Right cardiac atrium (tissue), 5 donors: ENCODE results near the gene RPA3. TPM values are rescaled to one million over a fixed set of nuclear protein-coding genes. Genes with fewer than 3 reads are reported as not detected.
A peak's percentile ranks its signal among the peaks of the same experiment; 100 is the strongest.

Source experiments
- ATAC-seq, 2 donors: fragments of 200-7000 bp; cut with Tn5 transposase; one replicate each; pipeline versions ENCODE4 v1.8.0 to v1.9.1; 2020; ENCODE audit warnings: moderate library complexity in 2 of 2, mild to moderate bottlenecking in 1 of 2
- DNase-seq, 3 donors: peaks; one replicate each; pipeline ENCODE4 v3.0.0-alpha.2; 2020
- H3K27ac ChIP-seq: one replicate; pipeline ENCODE4 v1.5.1; 2013; ENCODE audit warnings: mild to moderate bottlenecking, low read length, control low read depth, moderate library complexity
- H3K27me3 ChIP-seq: one replicate; pipeline ENCODE4 v1.6.1; 2013; ENCODE audit not compliant: control insufficient read depth, insufficient read depth
- H3K4me1 ChIP-seq: one replicate; pipeline ENCODE4 v1.6.1; 2013; ENCODE audit warnings: low read length; ENCODE audit not compliant: control insufficient read depth, insufficient read depth
- H3K4me3 ChIP-seq: one replicate; pipeline ENCODE4 v1.5.1; 2013; ENCODE audit warnings: low read length, control low read depth
- H3K9me3 ChIP-seq: one replicate; pipeline ENCODE4 v1.6.1; 2013; ENCODE audit warnings: low read length; ENCODE audit not compliant: control insufficient read depth
- WGBS: extraction: QIAGEN DNeasy Blood & Tissue Kit; methylation state at CpG from one replicate; pipeline ENCODE4 v1.1.7; 2013; 5-methylcytosine and 5-hydroxymethylcytosine counted together
- intact Hi-C, 4 donors: fragments of 100-400 bp; cut with DNase I; formaldehyde crosslinking; loops; one replicate each; pipeline versions ENCODE4 v1.11.0 to v1.14.0; 2022 to 2023
- polyA plus RNA-seq: library from polyadenylated mRNA; stranded (reverse); fragments of 200-250 nt; gene quantifications from one replicate; pipeline ENCODE4 v1.2.3, GENCODE V29; 2013
- total RNA-seq, 4 donors: library from RNA; stranded (reverse); fragmentation: NEBNext Ultra II Directional; extraction: Animal tissue kit (Norgen Biotek cat#: 25700); gene quantifications; one replicate each; pipeline ENCODE4 v1.2.1, GENCODE V29; 2021
- donor health status: healthy with polysubstance abuse.
- donor health status: DM: no; HTN: yes; CAD: no.
- donor health status: DM: no; HTN: no; CAD: no.
- donor health status: DM: no; HTN: yes; CAD: no; lungs with severe emphysema.
- donor health status: DM: yes; HTN: yes; CAD: no.

Gene RPA3
- total and polyA plus RNA-seq, 5 donors, result 17.6 to 27.4 (median 22.8) TPM

DNA sequence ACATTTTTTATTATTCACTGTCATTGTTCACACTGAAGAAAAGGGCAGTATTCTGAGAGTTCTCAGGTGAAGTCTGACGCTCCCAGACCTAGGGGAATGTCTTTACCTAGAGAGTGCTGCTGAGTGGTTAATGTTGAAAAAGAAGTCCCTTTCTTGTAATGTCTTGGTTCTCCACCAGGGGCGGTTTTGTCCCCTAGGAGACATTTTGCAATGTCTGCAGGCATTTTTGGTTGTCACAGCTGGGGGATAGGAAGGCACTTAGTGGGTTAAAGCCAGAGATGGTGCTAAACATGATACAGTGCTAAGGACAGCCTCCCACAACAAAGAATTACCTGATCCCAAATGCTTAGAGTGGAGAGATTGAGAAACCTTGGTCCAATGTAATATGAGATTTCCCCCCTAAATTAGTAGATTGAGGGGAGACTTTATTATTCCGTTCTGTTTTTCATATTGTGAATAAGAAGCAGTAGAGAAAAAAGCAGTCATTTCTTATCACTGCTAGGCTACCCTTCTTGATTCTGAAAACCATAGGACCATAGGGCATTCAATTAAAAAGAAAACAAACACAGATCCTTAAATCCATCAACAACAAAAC, 64.7 kb downstream of the RPA3 start:
- Histone ChIP-seq H3K9me3 (no peaks in the 10 kb centered on the region), H3K4me3 (no peak overlapping the region), H3K27ac (no peak overlapping the region), H3K4me1 (peaks cover 1% of the 10 kb centered on the region), H3K27me3 (no peaks in the 10 kb centered on the region)
- DNase-seq (no peak), ATAC-seq (no peak)
- 69% methylated on average over 3 of the region's 3 CpGs for WGBS
- intact Hi-C loops, result no loop called here

DNA sequence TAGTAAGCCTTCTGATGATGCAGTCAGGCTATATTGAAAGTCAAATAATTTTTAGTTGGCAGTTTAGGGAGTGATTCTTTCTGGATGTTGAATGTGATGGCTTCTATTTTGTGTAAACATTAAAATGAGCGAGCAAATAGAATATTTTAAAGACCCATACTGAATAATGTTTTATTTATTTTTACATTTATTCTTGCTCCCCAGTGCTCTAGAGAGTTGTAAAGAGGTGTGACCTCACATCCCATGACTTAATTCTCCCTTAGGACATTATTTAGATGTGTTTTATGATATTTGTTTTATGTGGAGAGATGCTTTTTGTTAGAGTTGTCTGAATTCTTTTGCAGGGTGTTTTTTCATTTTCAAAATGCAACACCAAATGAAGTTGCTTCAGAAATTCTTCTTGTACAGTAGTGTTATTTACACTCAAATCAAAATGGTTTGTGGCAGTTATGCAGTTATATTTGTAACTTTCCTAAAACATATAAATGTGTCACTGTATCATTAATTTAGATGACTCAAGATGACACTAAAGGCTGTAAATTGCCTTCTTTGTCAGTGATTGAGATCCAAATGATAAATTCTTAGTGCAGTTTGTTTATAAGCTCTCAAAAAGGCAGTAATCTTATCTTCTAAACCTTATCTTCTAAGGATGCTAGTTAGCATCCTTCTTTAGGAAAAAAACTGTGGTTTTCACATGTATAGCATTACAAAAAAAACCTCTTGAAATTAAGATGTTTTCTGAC, 65.4 kb downstream of the RPA3 start:
- no peaks in the 10 kb centered on the region for H3K9me3 ChIP-seq
- H3K4me1 ChIP-seq, result peaks cover 1% of the 10 kb centered on the region
- DNase-seq, result no peak
- intact Hi-C loops, result no loop called here
- no peak overlapping the region for H3K27ac ChIP-seq
- no peak overlapping the region for H3K4me3 ChIP-seq
- ATAC-seq, result no peak
- WGBS, result 91% methylated on average over 1 of the region's 1 CpG
- no peaks in the 10 kb centered on the region for H3K27me3 ChIP-seq

DNA sequence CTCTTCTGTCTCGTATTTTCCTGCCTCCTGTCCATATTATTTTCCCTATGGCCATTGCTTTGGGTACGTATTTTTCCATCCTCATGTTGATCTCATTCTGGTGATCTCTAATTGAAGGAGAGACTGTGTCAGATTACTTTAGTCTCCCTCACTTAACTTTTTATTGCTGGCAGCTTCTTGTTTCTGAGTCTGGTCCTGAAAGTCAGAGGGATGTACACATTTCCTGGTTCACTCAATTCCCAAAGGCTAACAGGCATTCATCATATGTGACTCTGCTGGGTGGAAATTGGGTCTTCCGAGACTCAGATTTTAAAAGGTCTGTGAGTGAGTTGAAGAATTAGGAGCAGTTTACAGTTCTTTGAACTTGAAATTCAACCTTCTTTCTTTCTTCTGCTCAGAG, 66.9 kb downstream of the RPA3 start:
- intact Hi-C loops, result no loop called here
- ATAC-seq (no peak), DNase-seq (no peak)
- Histone ChIP-seq H3K27ac (no peak overlapping the region), H3K4me3 (no peak overlapping the region), H3K4me1 (peaks cover 1% of the 10 kb centered on the region), H3K9me3 (no peaks in the 10 kb centered on the region), H3K27me3 (no peaks in the 10 kb centered on the region)
- WGBS, result 82% methylated on average over 3 of the region's 3 CpGs

DNA sequence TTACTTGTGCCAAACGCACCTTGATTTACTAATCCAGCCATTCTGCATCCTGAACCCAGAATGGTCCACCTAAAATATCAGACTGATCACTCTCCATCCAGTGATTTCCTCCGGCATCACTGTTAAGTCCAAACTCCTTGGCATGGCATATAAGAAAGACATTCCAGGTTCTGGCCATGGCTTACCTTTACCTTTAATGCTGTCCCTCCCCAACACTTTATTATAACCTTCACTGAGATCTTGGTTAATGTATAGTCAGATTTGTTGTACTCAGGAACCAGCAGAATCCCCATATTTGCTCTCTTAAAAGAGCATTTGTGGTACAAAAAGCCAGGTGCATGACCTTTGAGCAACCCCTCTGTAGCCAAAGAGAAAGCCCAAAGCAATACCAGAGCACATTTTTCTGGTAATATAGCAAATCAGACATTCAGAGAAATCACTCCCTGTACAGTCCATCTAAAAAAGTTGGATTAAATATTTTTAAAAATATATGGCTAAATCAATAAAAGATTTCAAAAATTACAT, 67.7 kb downstream of the RPA3 start:
- no peak for DNase-seq
- no peak overlapping the region for H3K27ac ChIP-seq
- H3K4me3 ChIP-seq, result no peak overlapping the region
- peaks cover 1% of the 10 kb centered on the region for H3K4me1 ChIP-seq
- intact Hi-C loops, result no loop called here
- H3K9me3 ChIP-seq, result no peaks in the 10 kb centered on the region
- no peaks in the 10 kb centered on the region for H3K27me3 ChIP-seq
- ATAC-seq, result no peak
- whole genome bisulfite sequencing, result 94% methylated on average over 2 of the region's 2 CpGs

DNA sequence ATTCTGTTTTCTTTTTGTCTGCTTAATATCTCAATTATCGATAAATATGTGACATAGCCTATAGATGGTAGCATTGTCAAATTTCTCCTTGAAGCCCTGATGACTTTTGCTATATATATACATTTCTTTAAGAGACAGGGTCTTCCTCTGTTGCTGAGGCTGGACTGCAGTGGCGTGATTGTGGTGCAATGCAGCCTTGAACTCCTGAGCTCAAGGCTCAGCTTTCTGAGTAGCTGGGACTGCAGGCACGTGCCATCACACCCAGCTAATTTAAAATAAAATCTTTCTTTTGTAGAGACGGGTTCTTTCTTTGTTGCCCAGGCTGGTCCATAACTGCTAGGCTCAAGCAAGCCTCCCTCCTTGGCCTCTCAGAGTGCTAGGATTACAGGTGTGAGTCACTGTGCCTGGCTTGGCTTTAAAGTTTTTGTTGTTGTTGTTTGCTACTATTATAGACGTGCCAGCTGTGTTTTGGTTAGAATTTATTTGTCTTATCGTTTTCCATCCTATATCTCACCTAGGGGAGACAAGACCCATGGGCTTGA, 70.8 kb downstream of the RPA3 start:
- H3K4me1 ChIP-seq, result peaks cover 1% of the 10 kb centered on the region
- intact Hi-C loops, result no loop called here
- no peak overlapping the region for H3K27ac ChIP-seq
- H3K9me3 ChIP-seq, result no peaks in the 10 kb centered on the region
- no peak for ATAC-seq
- H3K27me3 ChIP-seq, result no peaks in the 10 kb centered on the region
- 84% methylated on average over 6 of the region's 6 CpGs for WGBS
- no peak overlapping the region for H3K4me3 ChIP-seq
- DNase-seq, result no peak

DNA sequence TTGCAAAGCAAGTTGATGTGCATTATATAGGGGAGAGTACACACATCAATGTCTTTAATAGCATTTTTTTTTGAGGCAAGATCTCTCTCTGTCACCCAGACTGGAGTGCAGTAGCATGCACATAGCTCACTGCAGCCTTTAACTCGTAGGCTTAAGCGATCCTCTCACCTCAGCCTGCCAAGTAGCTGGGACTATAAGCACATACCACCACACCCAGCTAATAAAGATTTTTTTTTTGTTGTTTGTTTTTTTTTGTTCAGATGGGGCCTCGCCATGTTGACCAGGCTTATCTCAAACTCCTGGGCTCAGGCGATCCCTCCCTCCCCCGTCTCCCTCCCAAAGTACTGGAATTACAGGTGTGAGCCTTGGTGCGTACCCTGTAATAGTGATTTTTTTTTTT, 76.3 kb downstream of the RPA3 start:
- Histone ChIP-seq H3K27me3 (no peaks in the 10 kb centered on the region), H3K9me3 (no peaks in the 10 kb centered on the region), H3K27ac (no peak overlapping the region), H3K4me3 (no peak overlapping the region), H3K4me1 (no peaks in the 10 kb centered on the region)
- WGBS, result 86% methylated on average over 6 of the region's 6 CpGs
- no peak for DNase-seq
- no peak for ATAC-seq
- intact Hi-C loops, result no loop called here

DNA sequence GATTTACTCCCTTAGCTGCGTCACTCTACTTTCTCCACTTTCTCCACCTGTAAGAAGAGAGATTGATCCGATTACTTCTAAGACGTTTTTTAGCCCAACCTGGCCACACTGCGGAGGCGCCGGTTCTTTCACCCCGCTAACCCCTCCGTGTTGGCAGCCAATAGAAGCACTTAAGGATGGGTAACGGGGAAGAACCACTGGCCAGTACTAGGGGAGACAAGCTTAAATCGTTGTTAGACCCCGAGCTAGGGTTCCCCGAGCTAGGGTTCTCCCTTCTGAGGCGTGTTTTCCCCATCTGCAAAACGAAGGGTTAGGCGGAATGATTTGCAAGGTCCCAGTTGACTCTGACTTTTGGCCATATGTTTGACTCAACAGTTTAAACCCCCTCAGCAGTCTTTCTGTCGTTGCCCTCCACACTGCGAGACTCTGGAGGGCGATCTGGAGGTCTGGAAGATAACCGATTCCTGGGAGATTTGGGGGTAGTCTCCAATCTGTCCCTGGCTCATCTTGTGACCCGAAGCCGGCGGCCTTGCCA, 77.2 kb downstream of the RPA3 start:
- 5% methylated on average over 22 of the region's 22 CpGs for WGBS
- no peak for DNase-seq
- Histone ChIP-seq H3K4me3 (peak overlapping the region; percentile 60), H3K27ac (peak overlapping the region; percentile 62), H3K9me3 (no peaks in the 10 kb centered on the region), H3K27me3 (no peaks in the 10 kb centered on the region), H3K4me1 (no peaks in the 10 kb centered on the region)
- peak in 1 of 2 donors; percentile 15 for ATAC-seq
- intact Hi-C loops, result no loop called here

DNA sequence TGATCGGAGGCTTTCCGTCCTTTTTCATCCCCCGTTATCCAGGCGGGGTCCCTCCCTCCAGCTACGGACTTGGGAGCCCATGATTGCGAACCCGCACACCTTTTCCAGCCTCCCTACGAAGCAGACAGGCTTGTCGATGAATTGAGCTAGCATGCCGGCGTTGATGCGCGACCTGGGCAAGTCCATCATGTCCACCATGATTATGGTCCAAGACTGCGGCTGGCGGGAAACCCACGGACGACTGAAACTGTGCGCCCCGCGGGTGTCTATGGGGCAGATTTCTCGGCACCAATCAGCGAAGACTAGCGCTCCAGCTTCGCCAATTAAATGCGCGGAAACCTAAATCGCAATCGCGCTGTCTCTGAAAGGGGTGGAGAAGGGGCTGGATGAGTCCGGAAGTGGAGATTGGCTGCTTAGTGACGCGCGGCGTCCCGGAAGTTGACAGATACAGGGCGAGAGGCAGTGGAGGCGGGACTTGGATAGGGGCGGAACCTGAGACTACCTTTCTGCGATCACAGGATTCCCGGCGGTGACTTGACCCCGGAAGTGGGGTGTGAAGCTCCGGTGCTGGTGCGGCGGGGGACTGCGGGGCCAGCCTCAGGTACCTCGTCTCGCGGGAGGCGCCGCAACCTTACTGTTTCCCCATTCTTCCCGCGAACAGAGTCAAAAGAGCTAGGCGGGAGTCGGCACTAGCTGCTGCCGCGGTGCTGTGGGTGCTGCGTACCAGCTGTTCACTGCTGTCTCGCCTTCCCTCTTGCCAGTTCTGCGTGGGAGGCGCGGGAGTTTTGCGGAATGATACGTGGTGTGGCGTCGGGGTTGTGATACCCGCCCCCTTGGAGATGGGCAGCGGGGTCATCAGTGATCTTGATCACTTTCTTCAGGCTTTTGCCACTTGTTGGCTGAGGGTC, 77.9 kb downstream of the RPA3 start, which contains the start of gene UMAD1:
UMAD1 (plus strand) TSS at position 532 of the 908 bp plus-strand sequence. CDS start 32,620 bp downstream, outside the sequence.
- under 1% methylated on average over 68 of the region's 68 CpGs for WGBS
- intact Hi-C loops, result no loop called here

DNA sequence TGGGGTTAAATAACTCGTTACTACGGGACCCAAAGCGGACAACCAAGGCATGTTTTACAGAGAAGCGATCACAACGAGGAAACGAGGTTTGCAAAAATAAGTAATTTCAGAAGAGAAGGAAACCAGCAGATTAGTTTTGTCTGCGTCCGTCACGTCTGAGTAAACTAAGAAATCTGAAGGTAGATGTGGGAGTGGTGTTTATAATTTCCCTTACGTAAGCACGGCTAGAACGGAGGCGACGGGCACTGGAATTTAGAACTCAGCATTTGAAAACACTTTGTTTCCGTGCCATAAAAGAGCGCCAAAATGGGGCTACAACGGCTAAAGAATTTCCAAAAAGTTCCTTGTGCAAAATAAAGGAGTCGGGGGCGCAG, 78.6 kb downstream of the RPA3 start:
- H3K4me1 ChIP-seq, result no peaks in the 10 kb centered on the region
- DNase-seq, result no peak
- peak overlapping the region; percentile 83 for H3K4me3 ChIP-seq
- peak overlapping the region; percentile 49 for H3K27ac ChIP-seq
- no peaks in the 10 kb centered on the region for H3K9me3 ChIP-seq
- WGBS, result under 1% methylated on average over 19 of the region's 19 CpGs
- intact Hi-C loops, result no loop called here
- H3K27me3 ChIP-seq, result no peaks in the 10 kb centered on the region
- no peak for ATAC-seq

More for the DNA sequence above, 77.9 kb downstream of the RPA3 start, which contains the start of gene UMAD1:
- Histone ChIP-seq H3K27ac (peak within 1 kb of the TSS; percentile 62), H3K4me1 (no peaks in the 10 kb centered on the region), H3K27me3 (no peaks in the 10 kb centered on the region), H3K9me3 (no peaks in the 10 kb centered on the region), H3K4me3 (peak within 1 kb of the TSS; percentile 83)
- DNase-seq, result peak; percentile 98 to 99 (median 98)
- ATAC-seq, result peak; percentile 100

DNA sequence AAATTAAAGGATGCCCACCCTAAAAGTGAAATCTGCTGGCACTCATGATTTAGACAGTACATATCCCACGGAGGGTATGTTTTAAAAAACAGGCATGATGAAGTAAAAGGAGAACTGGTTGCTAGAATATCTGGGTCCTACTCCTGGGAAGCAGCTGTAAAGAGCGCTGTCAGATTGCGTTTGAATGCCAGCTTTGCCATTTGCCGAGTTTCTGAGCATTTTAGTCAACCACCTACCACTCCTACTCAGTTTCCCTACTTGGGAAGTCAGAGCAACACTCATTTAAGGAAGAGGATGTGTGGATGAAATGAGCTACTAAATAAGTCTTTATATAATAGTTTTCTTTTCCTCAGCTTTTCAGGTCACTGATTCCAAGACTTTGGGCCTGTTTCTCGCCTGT, 79.0 kb downstream of the RPA3 start:
- Histone ChIP-seq H3K27ac (no peak overlapping the region), H3K27me3 (no peaks in the 10 kb centered on the region), H3K4me1 (no peaks in the 10 kb centered on the region), H3K4me3 (peak overlapping the region; percentile 83), H3K9me3 (no peaks in the 10 kb centered on the region)
- 23% methylated on average over 5 of the region's 5 CpGs for WGBS
- intact Hi-C loops, result no loop called here
- no peak for DNase-seq
- no peak for ATAC-seq
